ENCODE results near the gene RNF213.

- TF ChIP-seq POLR2A (IDR thresholded peaks at IDR 0.05), result no peak
- TF ChIP-seq CTCF (IDR thresholded peaks at IDR 0.05), result peak in 3 of 4 donors; percentile 14 to 26 (median 14)
Observed at GRCh38 chr17:80364091-80364691, 103.5 kb downstream of the RNF213 start.
